ENCODE results near the gene EDIL3. TPM values are rescaled to one million over a fixed set of nuclear protein-coding genes. Genes with fewer than 3 reads are reported as not detected.
A peak's percentile ranks its signal among the peaks of the same experiment; 100 is the strongest.

The EDIL3 gene
- total RNA-seq, 2 donors from 2014 or later, result 3.1 to 7.5 TPM

DNA sequence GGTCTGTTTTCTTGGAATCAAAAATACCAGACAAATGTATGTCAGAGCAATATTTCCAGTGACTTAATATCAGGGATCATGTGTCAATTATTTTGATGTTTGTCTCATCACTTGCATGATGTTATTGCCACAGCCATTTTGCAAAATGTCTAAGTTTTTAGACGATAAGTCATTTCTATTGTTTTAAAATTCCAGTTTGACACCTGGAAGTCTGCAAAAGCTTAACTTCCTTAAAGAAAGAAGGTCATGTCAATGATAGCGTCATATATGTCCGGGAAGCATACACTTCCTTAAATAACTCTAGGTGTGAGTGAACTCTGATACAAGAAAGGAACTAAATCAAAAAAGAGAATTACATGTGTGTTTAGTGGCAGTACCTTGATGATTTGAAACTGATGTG lies 259.5 kb downstream of the EDIL3 start:
- intact Hi-C loops (cut with DNase I), result no loop called here
- ATAC-seq (no peak), DNase-seq (no peak)

GRCh38 chr5:84119252-84119651 lies 265.4 kb downstream of the EDIL3 start:
- ATAC-seq (no peak), DNase-seq (no peak)

DNA sequence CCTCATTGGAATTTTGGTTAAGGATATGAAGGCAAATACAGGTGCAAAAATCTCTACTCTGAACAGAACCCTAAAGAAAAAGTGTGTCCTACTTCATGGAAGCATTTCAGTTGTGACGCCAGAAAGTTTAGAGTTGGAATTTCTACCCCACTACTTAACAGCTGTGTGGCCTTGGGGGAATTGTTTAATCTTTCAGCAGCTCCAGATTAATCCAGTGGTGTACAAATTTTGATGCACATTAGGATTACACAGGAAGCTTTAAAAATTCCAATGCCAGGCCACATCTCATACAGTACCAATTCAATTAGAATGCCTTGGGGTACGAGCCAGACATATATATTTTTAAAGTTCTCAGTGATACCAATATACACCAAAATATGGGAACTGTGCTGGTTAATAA lies 266.1 kb downstream of the EDIL3 start:
- DNase-seq (no peak), ATAC-seq (no peak)
- intact Hi-C loops (cut with DNase I), result no loop called here

More at GRCh38 chr5:84119252-84119651, 265.4 kb downstream of the EDIL3 start:
- intact Hi-C loops (cut with DNase I), result no loop called here

- no peak for DNase-seq
- ATAC-seq, result no peak
- intact Hi-C loops (cut with DNase I), result no loop called here
These were observed 269.0 kb downstream of the EDIL3 start for GRCh38 chr5:84115727-84116126.

DNA sequence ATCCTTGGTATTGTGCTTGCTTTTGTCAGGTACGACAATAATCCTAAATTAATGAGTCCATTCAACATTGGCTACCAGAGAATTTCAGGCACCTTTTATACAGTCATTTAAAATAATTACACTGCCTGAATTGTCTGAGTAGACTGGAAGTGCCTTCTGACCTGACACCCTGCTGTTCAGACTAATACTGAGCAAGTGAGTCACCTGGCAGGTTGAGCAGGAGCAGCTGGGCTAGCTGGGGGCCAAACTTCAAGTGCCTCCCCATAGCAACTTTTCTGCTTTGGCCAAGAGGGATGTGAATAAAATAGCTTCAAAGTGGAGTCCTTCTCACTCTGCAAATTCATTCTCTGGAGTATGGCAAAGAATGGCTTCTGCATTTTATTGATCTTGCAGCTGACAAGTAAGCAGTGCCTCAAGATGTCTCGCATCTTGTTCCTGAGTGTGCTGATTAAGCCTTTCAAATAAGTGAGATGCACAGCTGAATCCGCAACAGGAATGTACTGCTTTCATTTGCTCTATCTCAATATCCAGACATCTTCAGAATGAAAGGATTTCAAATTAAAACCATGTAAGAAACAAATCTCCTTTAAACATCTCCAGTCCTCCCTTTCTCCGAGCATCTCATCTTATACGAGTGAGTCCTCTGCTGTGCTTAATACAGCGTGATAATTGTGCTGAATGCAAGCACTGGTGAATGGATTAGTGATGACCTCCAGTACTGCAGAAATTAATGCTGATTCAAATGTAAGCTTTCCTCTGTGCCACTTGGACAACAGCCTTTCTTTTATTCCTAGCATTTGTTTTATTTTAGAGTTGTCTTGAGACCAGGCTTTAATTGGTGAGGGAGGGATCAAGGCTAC lies 271.2 kb downstream of the EDIL3 start:
- intact Hi-C loops (cut with DNase I), result no loop called here
- ATAC-seq (no peak), DNase-seq (no peak)

DNA sequence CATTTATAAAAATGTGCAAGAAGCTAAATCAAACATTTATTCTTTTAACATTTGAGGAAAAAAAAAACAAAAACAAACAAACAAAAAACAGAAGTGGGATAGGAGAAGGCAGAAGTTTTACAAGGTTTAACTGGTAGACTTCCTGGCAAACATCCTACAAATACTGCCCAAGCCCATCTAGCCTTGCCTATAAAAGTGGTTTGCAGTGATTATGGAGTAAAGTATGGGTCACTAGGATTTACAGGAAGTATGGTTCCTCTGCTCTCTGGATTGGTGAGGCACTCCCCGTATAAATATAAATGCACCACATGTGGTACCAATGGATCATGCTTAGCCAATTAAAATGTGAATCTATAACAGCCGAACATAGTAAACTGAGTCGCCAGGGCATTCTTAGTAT lies 291.9 kb downstream of the EDIL3 start:
- DNase-seq, result no peak
- intact Hi-C loops (cut with DNase I), result no loop called here
- ATAC-seq, result no peak

DNA sequence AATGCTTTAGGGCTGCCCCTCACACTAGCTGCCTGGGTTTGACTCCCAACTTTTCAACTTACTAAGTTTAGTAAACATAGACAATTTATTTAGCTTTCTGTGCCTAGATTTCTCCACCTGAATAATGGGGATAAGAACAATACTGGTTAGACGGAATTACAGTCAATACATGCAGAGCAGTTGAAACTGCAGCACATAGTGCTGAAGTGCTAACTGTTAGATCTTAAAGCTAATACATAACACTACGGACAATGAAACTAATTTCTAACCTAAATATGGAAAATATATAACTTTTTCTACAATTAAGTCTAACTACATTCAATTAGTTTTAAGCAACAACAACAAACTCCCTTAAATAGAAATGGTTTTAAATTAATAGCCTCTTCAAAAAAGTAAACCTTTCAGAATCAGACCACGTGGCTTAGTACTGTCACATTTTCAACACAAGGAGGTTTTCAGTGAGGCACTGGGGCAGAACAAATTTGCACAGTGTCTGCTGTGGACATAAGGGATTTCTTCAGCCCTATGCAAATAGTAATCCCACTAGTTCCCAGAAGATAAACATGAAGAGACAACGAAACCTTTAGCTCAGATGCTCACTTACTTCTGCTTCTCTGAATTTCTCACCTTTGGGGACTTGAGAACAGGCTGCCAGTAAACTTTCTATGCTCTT lies 293.4 kb downstream of the EDIL3 start:
- DNase-seq (no peak), ATAC-seq (no peak)
- intact Hi-C loops (cut with DNase I), result no loop called here

DNA sequence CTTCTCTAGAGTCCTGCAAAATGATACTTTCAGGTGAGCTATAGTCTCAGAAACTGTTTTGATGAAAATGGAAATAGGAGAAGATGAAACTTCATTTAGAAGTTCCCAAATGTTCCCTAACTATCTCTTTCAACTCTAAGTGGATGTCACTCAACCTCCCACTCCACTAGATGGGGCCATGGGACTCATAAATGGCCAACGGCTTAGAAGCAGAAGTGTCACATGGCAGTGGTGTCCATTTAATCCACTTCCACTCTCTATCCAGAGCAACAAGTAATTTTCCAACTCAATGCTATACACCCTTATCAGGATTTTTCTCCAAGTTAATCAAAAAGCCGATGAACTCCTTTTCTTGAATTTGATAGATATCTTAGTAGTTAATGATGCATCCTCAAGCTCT lies 295.7 kb downstream of the EDIL3 start:
- DNase-seq (no peak), ATAC-seq (peak in 1 of 2 donors; percentile 55)
- intact Hi-C loops (cut with DNase I), result no loop called here

DNA sequence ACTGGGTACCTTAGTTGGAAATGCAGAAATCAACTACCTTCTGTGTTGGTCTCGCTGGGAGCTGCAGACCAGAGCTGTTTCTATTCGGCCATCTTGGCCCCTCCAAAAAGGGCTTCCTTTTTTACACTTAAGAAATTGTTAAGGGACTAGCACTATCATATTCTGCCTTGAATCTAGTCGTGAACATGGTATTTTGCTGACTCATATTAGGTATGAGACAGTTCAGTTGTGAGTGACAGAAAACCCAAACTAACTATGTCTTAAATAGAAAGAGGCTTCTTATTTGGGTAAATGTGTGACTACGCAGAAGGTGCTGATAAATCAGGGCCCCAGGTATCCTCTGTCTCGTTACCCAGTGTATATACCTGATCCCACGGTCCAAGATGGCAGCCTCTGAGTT lies 298.2 kb downstream of the EDIL3 start:
- intact Hi-C loops (cut with DNase I), result no loop called here
- no peak for DNase-seq
- ATAC-seq, result no peak

GRCh38 chr5:84085387-84086041 lies 299.2 kb downstream of the EDIL3 start:
- DNase-seq (no peak), ATAC-seq (no peak)
- intact Hi-C loops (cut with DNase I), result no loop called here

DNA sequence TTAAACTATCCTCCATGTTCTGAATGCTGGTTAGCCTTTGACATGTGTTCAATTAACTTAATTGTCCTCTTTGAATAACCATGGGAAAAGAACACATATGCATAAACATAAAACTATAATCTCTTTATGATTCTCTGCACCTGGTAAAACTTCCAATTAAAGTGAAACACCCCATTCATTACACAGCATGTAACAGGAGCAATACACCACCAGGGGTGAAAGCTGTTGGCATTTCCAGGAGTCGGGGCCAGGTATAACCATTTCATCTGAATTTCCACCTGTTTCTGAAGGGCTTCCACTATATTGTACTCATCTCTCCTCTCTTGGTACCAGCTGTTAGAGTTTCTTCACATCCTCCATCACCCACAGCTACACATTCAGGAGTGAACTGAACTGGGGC lies 303.8 kb downstream of the EDIL3 start:
- intact Hi-C loops (cut with DNase I), result no loop called here
- ATAC-seq (no peak), DNase-seq (no peak)

DNA sequence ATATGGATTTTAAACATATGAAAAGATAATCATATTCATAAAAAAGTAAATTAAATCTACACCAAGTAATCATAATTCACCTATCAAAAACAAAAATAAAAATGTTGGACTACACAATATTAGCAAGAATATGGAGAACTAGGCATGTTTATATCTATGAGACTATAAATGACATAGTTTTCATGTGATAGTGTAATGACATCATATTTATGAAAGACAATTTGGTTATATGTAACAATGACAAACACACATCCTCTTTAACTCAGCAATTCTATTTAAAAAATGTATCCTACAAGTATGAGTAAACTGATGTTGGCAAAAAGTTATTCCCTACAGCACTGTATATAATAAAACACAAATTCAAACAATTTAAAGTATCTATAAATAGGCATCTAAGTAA lies 312.3 kb downstream of the EDIL3 start:
- ATAC-seq (no peak), DNase-seq (no peak)
- intact Hi-C loops (cut with DNase I), result no loop called here

DNA sequence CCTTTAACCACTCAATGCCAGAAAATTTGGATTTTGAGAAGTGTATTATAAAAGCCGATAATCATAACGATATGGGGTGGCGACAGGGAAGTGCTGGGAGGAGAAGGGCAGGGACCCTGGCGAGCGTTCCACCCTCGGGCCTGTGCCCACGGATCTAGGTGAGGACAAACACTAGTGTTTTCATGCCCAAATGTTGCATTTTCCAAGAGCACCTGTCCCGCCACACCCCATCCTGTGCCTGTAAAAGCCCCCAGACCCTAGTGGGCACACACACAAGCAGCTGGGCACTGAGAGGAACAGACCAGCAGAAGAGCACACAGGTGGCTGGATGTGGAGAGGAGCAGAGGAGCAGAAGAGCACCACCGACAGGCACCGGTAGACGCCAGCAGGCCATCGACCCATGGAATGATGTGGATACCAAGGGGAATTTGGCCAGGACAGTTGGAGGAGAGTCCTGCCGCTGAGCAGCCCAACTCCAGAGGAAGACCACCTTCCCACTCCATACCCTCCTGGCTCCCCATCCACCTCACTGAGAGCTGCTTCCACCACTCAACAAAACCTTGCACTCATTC lies 315.0 kb downstream of the EDIL3 start:
- ATAC-seq (no peak), DNase-seq (no peak)
- intact Hi-C loops (cut with DNase I), result no loop called here

- no peak for DNase-seq
- ATAC-seq, result no peak
- intact Hi-C loops (cut with DNase I), result no loop called here
These were observed 321.6 kb downstream of the EDIL3 start for GRCh38 chr5:84063041-84063440.

- DNase-seq (no peak), ATAC-seq (no peak)
- intact Hi-C loops (cut with DNase I), result no loop called here
These were observed 325.0 kb downstream of the EDIL3 start for GRCh38 chr5:84059672-84060071.

- intact Hi-C loops (cut with DNase I), result no loop called here
- DNase-seq (no peak), ATAC-seq (no peak)
These were observed 326.1 kb downstream of the EDIL3 start for GRCh38 chr5:84058561-84058960.

DNA sequence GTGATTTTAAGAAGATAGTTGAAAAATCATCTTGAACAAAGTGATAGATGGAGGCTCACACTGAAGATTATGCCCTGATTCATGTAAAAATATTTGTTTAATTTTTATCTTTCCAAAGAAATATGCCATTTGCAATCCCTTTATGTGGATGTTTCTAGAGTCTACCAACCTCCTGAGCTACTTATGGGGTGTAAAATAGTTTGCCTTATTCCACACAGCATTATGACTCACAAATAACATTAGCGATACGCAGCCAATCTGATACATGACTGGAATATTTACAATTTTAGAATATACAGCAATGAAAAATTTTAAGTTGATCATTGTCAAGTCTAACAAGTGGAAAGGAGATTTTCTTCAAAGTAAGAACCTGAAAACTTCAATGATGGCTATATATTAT lies 327.5 kb downstream of the EDIL3 start:
- intact Hi-C loops (cut with DNase I), result no loop called here
- no peak for DNase-seq
- ATAC-seq, result no peak

GRCh38 chr5:84045964-84046363 lies 338.7 kb downstream of the EDIL3 start:
- DNase-seq (no peak), ATAC-seq (no peak)
- intact Hi-C loops (cut with DNase I), result no loop called here

GRCh38 chr5:84036842-84037241 lies 347.8 kb downstream of the EDIL3 start:
- ATAC-seq (no peak), DNase-seq (no peak)
- intact Hi-C loops (cut with DNase I), result no loop called here

DNA sequence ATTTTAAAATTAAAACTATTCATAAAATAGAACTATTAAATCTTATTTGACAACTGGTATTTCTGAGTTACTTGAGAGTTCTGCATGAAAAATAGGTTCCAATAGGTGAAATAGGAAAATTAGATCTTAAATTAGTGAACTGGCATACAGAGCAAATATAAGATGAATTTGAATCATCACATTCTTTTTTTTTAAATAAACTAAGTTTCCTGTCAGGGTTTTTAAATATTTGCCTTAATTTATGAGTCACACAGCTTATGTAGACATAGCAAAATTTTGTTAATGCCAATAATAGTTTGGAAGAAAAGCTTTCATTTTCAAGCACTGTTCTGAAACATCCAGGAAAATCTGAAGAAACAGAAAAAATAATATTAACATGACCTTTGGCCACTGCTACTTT lies 352.4 kb downstream of the EDIL3 start:
- intact Hi-C loops (cut with DNase I), result no loop called here
- DNase-seq (no peak), ATAC-seq (no peak)

All from left cardiac atrium (tissue), 4 donors.